ENCODE results near the gene HGFAC. TPM values are rescaled to one million over a fixed set of nuclear protein-coding genes. Genes with fewer than 3 reads are reported as not detected.
A peak's percentile ranks its signal among the peaks of the same experiment; 100 is the strongest.

Gene HGFAC
- total and polyA plus RNA-seq, 2 of the 13 experiments (the other 11 are each of a cell fraction or from before 2014, with no cell fraction given) = 8.5 to 63.6 TPM

- TF ChIP-seq EED (CRISPR knock-in tag; IDR thresholded peaks at IDR 0.05) (0 out of 2 replicates have a peak, but pooled peaks have one; percentile 89), ZNF232 (CRISPR knock-in tag; IDR thresholded peaks at IDR 0.05; ENCODE audit: borderline replicate concordance) (no peak; the same call in 1 of the 2 replicates), AKAP8 (CRISPR knock-in tag; IDR thresholded peaks at IDR 0.05) (0 out of 2 replicates have a peak, but pooled peaks have one; percentile 19), ZNF446 (CRISPR knock-in tag; IDR thresholded peaks at IDR 0.05) (no peak), ZNF773 (CRISPR knock-in tag; IDR thresholded peaks at IDR 0.05; ENCODE audit: borderline replicate concordance) (no peak), STAT5B (CRISPR knock-in tag; IDR thresholded peaks at IDR 0.05) (no peak), POLR2AphosphoS5 (IDR thresholded peaks at IDR 0.05; ENCODE audit: low read depth, low read length) (peak; percentile 56; the same call in 1 of the 2 replicates), ZNF484 (CRISPR knock-in tag; IDR thresholded peaks at IDR 0.05; ENCODE audit: borderline replicate concordance, low read depth) (0 out of 2 replicates have a peak, but pooled peaks have one; percentile 32), ZMYM3 (CRISPR knock-in tag; IDR thresholded peaks at IDR 0.05) (peak; percentile 99), ZNF24 (IDR thresholded peaks at IDR 0.05) (no peak), ARNTL (CRISPR knock-in tag; IDR thresholded peaks at IDR 0.05) (no peak), ZNF253 (CRISPR knock-in tag; IDR thresholded peaks at IDR 0.05; ENCODE audit: borderline replicate concordance) (no peak), ARID2 (CRISPR knock-in tag; IDR thresholded peaks at IDR 0.05; ENCODE audit: borderline replicate concordance) (no peak), ZNF235 (CRISPR knock-in tag; IDR thresholded peaks at IDR 0.05; ENCODE audit: borderline replicate concordance) (peak; percentile 85), ZNF777 (CRISPR knock-in tag; IDR thresholded peaks at IDR 0.05) (peak; percentile 34; the same call in 1 of the 2 replicates), ZNF432 (CRISPR knock-in tag; IDR thresholded peaks at IDR 0.05; ENCODE audit: borderline replicate concordance) (no peak), JUN (CRISPR knock-in tag; IDR thresholded peaks at IDR 0.05) (0 out of 2 replicates have a peak, but pooled peaks have one; percentile 20), CERS6 (CRISPR knock-in tag; IDR thresholded peaks at IDR 0.05) (no peak), CAMTA2 (CRISPR knock-in tag; IDR thresholded peaks at IDR 0.05; ENCODE audit: borderline replicate concordance) (peak; percentile 79; the same call in 1 of the 2 replicates), RFXANK (CRISPR knock-in tag; IDR thresholded peaks at IDR 0.05) (no peak), ZNF34 (CRISPR knock-in tag; IDR thresholded peaks at IDR 0.05; ENCODE audit: borderline replicate concordance) (no peak), CBFB (CRISPR knock-in tag; IDR thresholded peaks at IDR 0.05) (no peak), ZNF569 (CRISPR knock-in tag; IDR thresholded peaks at IDR 0.05; ENCODE audit: borderline replicate concordance) (no peak), SRY (CRISPR knock-in tag; IDR thresholded peaks at IDR 0.05) (no peak), ZNF224 (CRISPR knock-in tag; IDR thresholded peaks at IDR 0.05) (peak; percentile 83; the same call in 1 of the 2 replicates), ZNF790 (CRISPR knock-in tag; IDR thresholded peaks at IDR 0.05; ENCODE audit: borderline replicate concordance) (no peak)
- TF ChIP-seq, protein P1, sequence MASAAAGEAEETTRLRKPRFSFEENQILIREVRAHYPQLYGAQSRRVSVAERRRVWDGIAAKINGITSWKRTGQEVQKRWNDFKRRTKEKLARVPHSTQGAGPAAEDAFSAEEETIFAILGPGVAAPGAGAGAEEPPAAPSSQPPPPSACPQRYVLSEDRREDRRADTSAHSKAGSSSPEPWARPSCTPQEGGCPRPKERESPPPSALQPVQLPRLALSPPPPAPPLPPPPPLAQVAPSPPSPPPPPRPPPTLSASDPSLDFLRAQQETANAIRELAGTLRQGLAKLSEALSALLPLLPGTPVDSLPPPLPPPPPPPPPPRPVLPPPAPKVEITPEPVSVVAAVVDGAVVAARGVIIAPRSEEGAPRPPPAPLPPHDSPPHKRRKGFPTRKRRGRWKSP (CRISPR knock-in tag; IDR thresholded peaks at IDR 0.05) = peak; percentile 24; the same call in 1 of the 2 replicates
- TF ChIP-seq, protein P2, sequence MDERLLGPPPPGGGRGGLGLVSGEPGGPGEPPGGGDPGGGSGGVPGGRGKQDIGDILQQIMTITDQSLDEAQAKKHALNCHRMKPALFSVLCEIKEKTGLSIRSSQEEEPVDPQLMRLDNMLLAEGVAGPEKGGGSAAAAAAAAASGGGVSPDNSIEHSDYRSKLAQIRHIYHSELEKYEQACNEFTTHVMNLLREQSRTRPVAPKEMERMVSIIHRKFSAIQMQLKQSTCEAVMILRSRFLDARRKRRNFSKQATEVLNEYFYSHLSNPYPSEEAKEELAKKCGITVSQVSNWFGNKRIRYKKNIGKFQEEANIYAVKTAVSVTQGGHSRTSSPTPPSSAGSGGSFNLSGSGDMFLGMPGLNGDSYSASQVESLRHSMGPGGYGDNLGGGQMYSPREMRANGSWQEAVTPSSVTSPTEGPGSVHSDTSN (CRISPR knock-in tag; IDR thresholded peaks at IDR 0.05) = no peak
Observed at GRCh38 chr4:3441501-3442459, at the start of gene HGFAC (continued).

Data from HepG2 (cell line).